ENCODE measurements around the gene TBX19.

Gene TBX19

GRCh38 chr1:168280296-168280927 is at the start of gene TBX19:
TBX19 (plus strand) TSS chr1:168280877; CDS start chr1:168281091, 214 bp downstream.
- DNase-seq (ENCODE audit: low read depth), result no peak

GRCh38 chr1:168234846-168235547 is 45.7 kb upstream of the TBX19 start:
- DNase-seq (ENCODE audit: low read depth), result peak; percentile 4

- no peak for DNase-seq (ENCODE audit: low read depth)
Measured at GRCh38 chr1:168235548-168235885, 45.2 kb upstream of the TBX19 start.

GRCh38 chr1:168235937-168236336 is 44.7 kb upstream of the TBX19 start:
- no peak for DNase-seq (ENCODE audit: low read depth)

- DNase-seq (ENCODE audit: low read depth), result no peak
Measured at GRCh38 chr1:168236836-168237611, 43.7 kb upstream of the TBX19 start.

- no peak for DNase-seq (ENCODE audit: low read depth)
Measured at GRCh38 chr1:168243198-168243597, 37.5 kb upstream of the TBX19 start.

- DNase-seq (ENCODE audit: low read depth), result no peak
Measured at GRCh38 chr1:168243636-168244212, 37.0 kb upstream of the TBX19 start.

GRCh38 chr1:168245042-168245441 is 35.6 kb upstream of the TBX19 start:
- no peak for DNase-seq (ENCODE audit: low read depth)

- no peak for DNase-seq (ENCODE audit: low read depth)
Measured at GRCh38 chr1:168246506-168246905, 34.2 kb upstream of the TBX19 start.

GRCh38 chr1:168252204-168252733 is 28.4 kb upstream of the TBX19 start:
- no peak for DNase-seq (ENCODE audit: low read depth)

GRCh38 chr1:168256164-168256563 is 24.5 kb upstream of the TBX19 start:
- DNase-seq (ENCODE audit: low read depth), result no peak

GRCh38 chr1:168257397-168257796 is 23.3 kb upstream of the TBX19 start:
- no peak for DNase-seq (ENCODE audit: low read depth)

- DNase-seq (ENCODE audit: low read depth), result no peak
Measured at GRCh38 chr1:168259567-168259966, 21.1 kb upstream of the TBX19 start.

GRCh38 chr1:168260393-168260792 is 20.3 kb upstream of the TBX19 start:
- DNase-seq (ENCODE audit: low read depth), result no peak

GRCh38 chr1:168261390-168261789 is 19.3 kb upstream of the TBX19 start:
- DNase-seq (ENCODE audit: low read depth), result no peak

- DNase-seq (ENCODE audit: low read depth), result no peak
Measured at GRCh38 chr1:168263130-168263529, 17.5 kb upstream of the TBX19 start.

GRCh38 chr1:168264296-168264695 is 16.4 kb upstream of the TBX19 start:
- DNase-seq (ENCODE audit: low read depth), result no peak

GRCh38 chr1:168265596-168265995 is 15.1 kb upstream of the TBX19 start:
- DNase-seq (ENCODE audit: low read depth), result no peak

GRCh38 chr1:168266644-168267186 is 14.0 kb upstream of the TBX19 start:
- DNase-seq (ENCODE audit: low read depth), result no peak

GRCh38 chr1:168271636-168272035 is 9.0 kb upstream of the TBX19 start:
- DNase-seq (ENCODE audit: low read depth), result no peak

GRCh38 chr1:168273575-168273974 is 7.1 kb upstream of the TBX19 start:
- DNase-seq (ENCODE audit: low read depth), result no peak

- DNase-seq (ENCODE audit: low read depth), result no peak
Measured at GRCh38 chr1:168279253-168279652, 1.4 kb upstream of the TBX19 start.
